ENCODE measurements around the gene SAMSN1.

The SAMSN1 gene

DNA sequence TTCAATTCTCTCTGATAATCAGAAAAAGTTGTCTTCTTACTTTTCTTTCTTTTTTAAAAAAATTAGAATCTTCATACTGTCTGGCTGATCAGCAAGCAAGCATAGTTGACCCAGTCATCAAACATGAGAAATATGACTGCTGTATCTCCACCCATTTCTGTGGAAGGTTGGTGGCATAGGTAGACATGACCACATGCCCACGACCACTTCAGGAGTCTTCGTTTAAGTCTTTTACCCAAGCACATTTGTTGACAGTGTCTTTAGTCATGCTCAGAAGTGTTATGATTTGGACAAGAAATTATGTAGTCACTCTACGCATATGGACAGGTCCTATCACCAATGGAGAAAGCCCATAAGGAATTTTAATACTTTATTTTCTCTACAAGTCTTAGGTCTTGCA lies 88.4 kb downstream of the SAMSN1 start:
- ChIA-PET CTCF (interaction anchor here (1.5 kb wide), 1 partner anchor 9 kb away, joined by 3 read pairs; no protein-coding TSS in a partner anchor), POLR2A (no interaction called here)
- DNase-seq, result no peak
- no peak overlapping the region for H3K4me3 ChIP-seq (ENCODE audit: control insufficient read depth in 1 of 7, extremely low read depth in 1 of 7, insufficient read depth in 4 of 7, low read depth in 2 of 7, low read length in 6 of 7)
- 100% methylated on average over 2 of the region's 3 CpGs for WGBS (ENCODE audit: insufficient coverage)
- H3K9me3 ChIP-seq (ENCODE audit: control extremely low read depth in 1 of 5, control insufficient read depth in 4 of 5, insufficient read depth in 2 of 5, low read depth in 1 of 5, low read length in 4 of 5), result peaks cover 0 to 1% (median 0%) of the 10 kb centered on the region in 5 experiments
- H3K27me3 ChIP-seq (replicated peaks in 2 of 5; ENCODE audit: control insufficient read depth in 4 of 5, insufficient read depth in 5 of 5, low read length in 4 of 5), result no peaks in the 10 kb centered on the region
- H3K27ac ChIP-seq (ENCODE audit: insufficient read depth in 1 of 2, low read depth in 1 of 2, low read length in 2 of 2, poor library complexity in 1 of 2, severe bottlenecking in 2 of 2), result no peak overlapping the region
- H3K4me1 ChIP-seq (ENCODE audit: control extremely low read depth in 1 of 4, control insufficient read depth in 4 of 4, insufficient read depth in 4 of 4, low read length in 3 of 4), result peaks cover 22 to 29% (median 25%) of the 10 kb centered on the region in 4 experiments
- no peaks in the 10 kb centered on the region for H3K36me3 ChIP-seq (ENCODE audit: control insufficient read depth in 4 of 4, insufficient read depth in 4 of 4, low read length in 3 of 4)

DNA sequence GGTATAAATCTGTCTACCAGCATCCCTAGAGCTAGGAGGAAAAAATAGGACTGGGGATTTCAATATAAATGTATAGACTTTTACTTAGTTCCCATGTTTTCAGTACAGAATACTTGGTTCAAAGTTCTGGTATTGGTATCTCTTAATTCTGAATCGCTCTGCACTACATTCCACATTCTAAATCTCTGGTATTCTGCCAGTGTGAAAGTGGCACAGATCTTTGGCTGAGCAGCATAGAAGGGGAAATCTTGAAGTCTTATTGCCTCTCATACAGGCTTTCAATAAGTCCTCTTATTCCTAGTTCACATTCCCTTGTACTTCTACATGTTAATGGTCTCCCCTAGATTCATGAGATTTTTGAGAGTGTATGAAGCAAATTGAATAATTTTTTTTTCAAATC lies 89.2 kb downstream of the SAMSN1 start:
- no CpG with 5 or more reads among the region's 1 CpG for WGBS (ENCODE audit: insufficient coverage)
- ChIA-PET CTCF (interaction anchor here (1.5 kb wide), 1 partner anchor 10 kb away, joined by 3 read pairs; no protein-coding TSS in a partner anchor), POLR2A (interaction anchor here (0.6 kb wide), 1 partner anchor 333 kb away, joined by 5 read pairs; no protein-coding TSS in a partner anchor)
- Histone ChIP-seq H3K36me3 (ENCODE audit: control insufficient read depth in 4 of 4, insufficient read depth in 4 of 4, low read length in 3 of 4) (no peaks in the 10 kb centered on the region), H3K4me3 (ENCODE audit: control insufficient read depth in 1 of 7, extremely low read depth in 1 of 7, insufficient read depth in 4 of 7, low read depth in 2 of 7, low read length in 6 of 7) (no peak overlapping the region), H3K27me3 (replicated peaks in 2 of 5; ENCODE audit: control insufficient read depth in 4 of 5, insufficient read depth in 5 of 5, low read length in 4 of 5) (no peaks in the 10 kb centered on the region), H3K27ac (ENCODE audit: insufficient read depth in 1 of 2, low read depth in 1 of 2, low read length in 2 of 2, poor library complexity in 1 of 2, severe bottlenecking in 2 of 2) (no peak overlapping the region), H3K9me3 (ENCODE audit: control extremely low read depth in 1 of 5, control insufficient read depth in 4 of 5, insufficient read depth in 2 of 5, low read depth in 1 of 5, low read length in 4 of 5) (peaks cover 0 to 1% (median 0%) of the 10 kb centered on the region in 5 experiments), H3K4me1 (ENCODE audit: control extremely low read depth in 1 of 4, control insufficient read depth in 4 of 4, insufficient read depth in 4 of 4, low read length in 3 of 4) (peaks cover 22 to 38% (median 30%) of the 10 kb centered on the region in 4 experiments)
- no peak for DNase-seq

DNA sequence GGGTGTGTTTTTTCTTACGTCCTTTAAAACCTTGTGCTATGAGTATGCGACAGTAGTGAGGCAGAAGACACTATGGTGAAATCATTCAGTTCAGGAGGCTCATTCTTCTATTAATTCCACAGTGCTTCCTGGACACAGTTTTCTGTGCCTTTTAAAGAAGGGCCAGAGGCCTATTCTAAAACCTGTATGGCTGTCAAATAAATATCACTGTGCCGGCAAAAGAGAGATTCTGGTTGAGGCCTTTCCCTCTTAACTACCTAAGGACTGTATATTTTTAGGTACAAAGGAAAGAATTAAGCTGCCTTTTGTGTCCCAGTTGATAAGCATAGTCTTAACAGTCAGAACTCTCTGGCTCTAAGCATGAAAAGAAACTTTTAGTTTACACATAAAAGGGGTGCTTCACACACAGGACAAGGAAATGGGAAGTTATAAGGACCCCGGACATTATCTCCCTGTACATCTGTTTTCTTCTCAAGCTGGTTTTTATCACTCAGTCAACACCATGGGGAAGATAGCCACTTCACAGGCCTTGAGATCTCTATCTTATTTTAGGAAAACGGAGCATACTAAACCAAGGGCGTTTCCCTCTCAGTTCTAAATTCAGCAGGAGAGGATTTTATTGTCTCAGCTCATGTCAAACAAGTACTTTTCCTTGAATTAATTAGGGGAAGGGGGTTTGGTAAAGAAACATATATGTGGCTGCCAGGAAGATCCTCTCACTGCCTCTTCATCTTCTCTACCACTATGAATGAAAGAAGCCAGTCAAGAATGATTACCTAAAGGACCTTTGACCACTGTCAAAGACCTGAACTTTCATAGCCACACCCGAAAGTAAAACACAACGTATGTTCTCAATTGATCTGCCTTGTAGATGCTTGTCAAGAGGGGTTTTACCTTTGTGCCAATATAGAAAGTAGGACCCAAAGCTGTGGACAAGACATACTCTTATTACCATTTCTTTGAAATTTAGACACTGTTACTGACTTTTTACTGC lies 91.8 kb downstream of the SAMSN1 start:
- Histone ChIP-seq H3K27me3 (replicated peaks in 2 of 5; ENCODE audit: control insufficient read depth in 4 of 5, insufficient read depth in 5 of 5, low read length in 4 of 5) (no peaks in the 10 kb centered on the region), H3K4me3 (ENCODE audit: control insufficient read depth in 1 of 7, extremely low read depth in 1 of 7, insufficient read depth in 4 of 7, low read depth in 2 of 7, low read length in 6 of 7) (peak overlapping the region in 1 of 7 experiments; percentile 34), H3K36me3 (ENCODE audit: control insufficient read depth in 4 of 4, insufficient read depth in 4 of 4, low read length in 3 of 4) (no peaks in the 10 kb centered on the region), H3K9me3 (ENCODE audit: control extremely low read depth in 1 of 5, control insufficient read depth in 4 of 5, insufficient read depth in 2 of 5, low read depth in 1 of 5, low read length in 4 of 5) (peaks cover 0 to 1% (median 0%) of the 10 kb centered on the region in 5 experiments), H3K4me1 (ENCODE audit: control extremely low read depth in 1 of 4, control insufficient read depth in 4 of 4, insufficient read depth in 4 of 4, low read length in 3 of 4) (peaks cover 22 to 43% (median 36%) of the 10 kb centered on the region in 4 experiments), H3K27ac (ENCODE audit: insufficient read depth in 1 of 2, low read depth in 1 of 2, low read length in 2 of 2, poor library complexity in 1 of 2, severe bottlenecking in 2 of 2) (peak overlapping the region; percentile 33 to 81)
- ChIA-PET POLR2A (no interaction called here), CTCF (interaction anchor here (1.2 to 1.4 kb wide), 3 partner anchors 19 to 283 kb away, joined by 3 to 4 read pairs (median 3); no protein-coding TSS in a partner anchor)
- 67% methylated on average over 4 of the region's 8 CpGs for WGBS (ENCODE audit: insufficient coverage)
- peak; percentile 80 to 93 (median 87) for DNase-seq

DNA sequence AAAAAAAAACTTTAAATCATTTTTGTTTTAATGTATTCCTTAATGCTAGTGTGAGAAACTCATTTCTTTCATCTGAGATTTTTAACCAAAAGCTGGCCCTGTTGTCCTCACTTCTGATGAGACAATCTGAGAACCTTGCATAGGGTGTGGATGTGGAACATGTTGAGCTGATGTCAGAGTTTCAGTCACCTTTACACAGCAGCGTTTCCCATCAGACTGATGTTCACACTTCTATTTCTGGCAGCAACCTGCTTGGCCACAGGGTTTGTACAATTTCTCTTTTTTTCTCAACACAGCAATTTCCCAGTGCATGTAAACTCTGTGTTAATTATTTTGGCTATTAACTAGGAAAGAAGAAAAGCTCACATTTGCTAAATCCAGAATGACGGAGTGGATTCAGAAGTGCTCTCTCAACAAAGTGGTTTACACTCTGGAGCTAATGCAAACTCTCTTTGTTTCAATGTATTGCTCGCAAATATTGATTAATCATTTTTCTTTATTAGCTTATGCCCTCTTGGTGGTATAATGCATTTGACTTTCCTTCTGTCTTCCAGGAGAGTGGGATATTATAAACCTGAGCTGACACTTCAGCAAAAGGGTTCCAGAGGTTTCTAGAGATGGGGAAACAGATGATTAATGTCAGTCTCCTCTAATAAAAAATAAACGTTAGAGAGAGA lies 92.6 kb downstream of the SAMSN1 start:
- ChIA-PET POLR2A (no interaction called here), CTCF (interaction anchor here (0.7 to 1.4 kb wide), 4 partner anchors 20 to 284 kb away, joined by 3 to 4 read pairs (median 3); no protein-coding TSS in a partner anchor)
- Histone ChIP-seq H3K27me3 (replicated peaks in 2 of 5; ENCODE audit: control insufficient read depth in 4 of 5, insufficient read depth in 5 of 5, low read length in 4 of 5) (no peaks in the 10 kb centered on the region), H3K36me3 (ENCODE audit: control insufficient read depth in 4 of 4, insufficient read depth in 4 of 4, low read length in 3 of 4) (no peaks in the 10 kb centered on the region), H3K9me3 (ENCODE audit: control extremely low read depth in 1 of 5, control insufficient read depth in 4 of 5, insufficient read depth in 2 of 5, low read depth in 1 of 5, low read length in 4 of 5) (peaks cover 0 to 1% (median 0%) of the 10 kb centered on the region in 5 experiments), H3K4me1 (ENCODE audit: control extremely low read depth in 1 of 4, control insufficient read depth in 4 of 4, insufficient read depth in 4 of 4, low read length in 3 of 4) (peaks cover 22 to 43% (median 36%) of the 10 kb centered on the region in 4 experiments), H3K27ac (ENCODE audit: insufficient read depth in 1 of 2, low read depth in 1 of 2, low read length in 2 of 2, poor library complexity in 1 of 2, severe bottlenecking in 2 of 2) (peak overlapping the region; percentile 33 to 81), H3K4me3 (ENCODE audit: control insufficient read depth in 1 of 7, extremely low read depth in 1 of 7, insufficient read depth in 4 of 7, low read depth in 2 of 7, low read length in 6 of 7) (no peak overlapping the region)
- WGBS (ENCODE audit: insufficient coverage), result 80% methylated on average over 2 of the region's 4 CpGs
- DNase-seq, result peak in 2 of 3 donors; percentile 2 to 8

DNA sequence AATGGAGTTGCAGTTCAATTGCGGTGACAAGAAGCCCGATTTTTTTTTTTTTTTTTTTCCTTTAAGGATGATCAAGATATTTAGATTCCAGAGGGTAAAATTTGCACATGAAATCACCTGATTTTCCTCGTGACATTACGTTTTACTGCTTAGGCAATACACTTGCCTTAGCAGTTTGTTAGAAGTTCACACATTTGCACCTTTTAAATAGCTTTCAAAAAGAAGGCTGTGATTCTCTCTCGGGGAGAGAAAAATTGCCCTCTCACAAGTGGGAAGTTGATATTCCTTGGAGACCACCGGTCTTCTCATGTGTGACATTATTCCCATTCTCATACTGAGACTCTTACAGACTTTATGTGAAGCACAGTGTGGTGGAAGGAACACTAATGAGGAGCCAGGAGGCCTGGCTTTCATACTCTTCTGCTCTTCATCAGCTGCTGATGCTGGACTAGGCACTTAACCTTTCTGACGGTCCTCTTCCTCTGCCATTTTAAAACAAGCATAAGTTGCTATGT lies 93.3 kb downstream of the SAMSN1 start:
- WGBS (ENCODE audit: insufficient coverage), result 96% methylated on average over 4 of the region's 7 CpGs
- CTCF ChIA-PET, result interaction anchor here (1.4 kb wide), 1 partner anchor 21 kb away, joined by 3 read pairs; no protein-coding TSS in a partner anchor
- H3K4me1 ChIP-seq (ENCODE audit: control extremely low read depth in 1 of 4, control insufficient read depth in 4 of 4, insufficient read depth in 4 of 4, low read length in 3 of 4), result peaks cover 22 to 43% (median 36%) of the 10 kb centered on the region in 4 experiments
- POLR2A ChIA-PET, result interaction anchor here (0.6 kb wide), 1 partner anchor 219 kb away, joined by 5 read pairs; no protein-coding TSS in a partner anchor
- no peak for DNase-seq
- H3K27ac ChIP-seq (ENCODE audit: insufficient read depth in 1 of 2, low read depth in 1 of 2, low read length in 2 of 2, poor library complexity in 1 of 2, severe bottlenecking in 2 of 2), result peak overlapping the region in 1 of 2 experiments; percentile 81
- no peaks in the 10 kb centered on the region for H3K27me3 ChIP-seq (replicated peaks in 2 of 5; ENCODE audit: control insufficient read depth in 4 of 5, insufficient read depth in 5 of 5, low read length in 4 of 5)
- no peaks in the 10 kb centered on the region for H3K36me3 ChIP-seq (ENCODE audit: control insufficient read depth in 4 of 4, insufficient read depth in 4 of 4, low read length in 3 of 4)
- peaks cover 0 to 1% (median 0%) of the 10 kb centered on the region in 5 experiments for H3K9me3 ChIP-seq (ENCODE audit: control extremely low read depth in 1 of 5, control insufficient read depth in 4 of 5, insufficient read depth in 2 of 5, low read depth in 1 of 5, low read length in 4 of 5)
- no peak overlapping the region for H3K4me3 ChIP-seq (ENCODE audit: control insufficient read depth in 1 of 7, extremely low read depth in 1 of 7, insufficient read depth in 4 of 7, low read depth in 2 of 7, low read length in 6 of 7)

DNA sequence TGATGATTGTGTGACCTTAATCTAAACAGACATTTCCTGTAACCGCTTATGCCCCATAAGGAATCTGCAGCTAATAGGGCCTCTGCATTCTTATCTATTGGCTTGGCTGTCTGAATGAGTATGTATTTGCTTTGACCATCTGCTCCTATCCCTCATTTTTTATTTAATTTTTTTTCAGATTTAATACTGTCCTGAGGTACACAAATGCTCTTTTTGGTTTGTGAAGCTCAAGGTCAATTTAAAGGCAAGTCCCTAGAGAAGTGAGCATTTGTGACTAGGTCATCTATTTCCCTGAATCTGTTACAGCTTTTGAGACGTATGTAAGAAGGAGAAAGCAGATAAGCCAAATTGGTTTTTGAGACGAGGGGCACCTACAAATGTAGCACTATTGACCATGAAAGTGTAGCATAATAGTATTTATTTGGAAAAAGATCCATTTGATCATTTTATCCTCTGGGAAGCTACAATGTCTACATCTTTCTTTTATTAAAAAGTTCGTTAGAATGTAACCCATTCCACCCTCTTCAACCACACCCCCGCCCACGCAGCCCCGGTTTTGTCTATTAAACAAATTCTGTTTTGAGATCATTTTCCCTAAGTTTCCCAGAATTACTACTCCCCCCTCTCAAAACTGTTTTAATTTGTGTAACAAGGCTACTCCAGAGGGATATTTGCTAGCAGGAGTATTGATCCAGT lies 93.9 kb downstream of the SAMSN1 start:
- H3K27me3 ChIP-seq (replicated peaks in 2 of 5; ENCODE audit: control insufficient read depth in 4 of 5, insufficient read depth in 5 of 5, low read length in 4 of 5), result no peaks in the 10 kb centered on the region
- peaks cover 22 to 43% (median 36%) of the 10 kb centered on the region in 4 experiments for H3K4me1 ChIP-seq (ENCODE audit: control extremely low read depth in 1 of 4, control insufficient read depth in 4 of 4, insufficient read depth in 4 of 4, low read length in 3 of 4)
- no peak overlapping the region for H3K4me3 ChIP-seq (ENCODE audit: control insufficient read depth in 1 of 7, extremely low read depth in 1 of 7, insufficient read depth in 4 of 7, low read depth in 2 of 7, low read length in 6 of 7)
- H3K9me3 ChIP-seq (ENCODE audit: control extremely low read depth in 1 of 5, control insufficient read depth in 4 of 5, insufficient read depth in 2 of 5, low read depth in 1 of 5, low read length in 4 of 5), result peaks cover 0 to 1% (median 0%) of the 10 kb centered on the region in 5 experiments
- DNase-seq, result peak in 2 of 3 donors; percentile 44 to 68
- CTCF ChIA-PET, result interaction anchor here (1.1 kb wide), 1 partner anchor 286 kb away, joined by 3 read pairs; no protein-coding TSS in a partner anchor
- peak overlapping the region in 1 of 2 experiments; percentile 81 for H3K27ac ChIP-seq (ENCODE audit: insufficient read depth in 1 of 2, low read depth in 1 of 2, low read length in 2 of 2, poor library complexity in 1 of 2, severe bottlenecking in 2 of 2)
- POLR2A ChIA-PET, result interaction anchor here (0.6 kb wide), 1 partner anchor 220 kb away, joined by 5 read pairs; no protein-coding TSS in a partner anchor
- H3K36me3 ChIP-seq (ENCODE audit: control insufficient read depth in 4 of 4, insufficient read depth in 4 of 4, low read length in 3 of 4), result no peaks in the 10 kb centered on the region
- WGBS (ENCODE audit: insufficient coverage), result 96% methylated on average over 5 of the region's 7 CpGs
